A549 (cell line): ENCODE results near the gene SLC4A3.

Experiments
- BHLHE40 ChIP-seq: IDR thresholded peaks from 2 replicates; pipeline ENCODE4 v1.6.1; 2012; ENCODE audit warnings: low read depth, low read length, inconsistent platforms
- EP300 ChIP-seq, 2 experiments: fragments of >200 bp; sonication (Bioruptor Twin); formaldehyde crosslinking; IDR thresholded peaks; 2 replicates in 1 of 2; 3 replicates in 1 of 2; pipeline ENCODE4 v1.6.1; 2016 to 2017
- HES2 ChIP-seq: fragments of >200 bp; sonication (Bioruptor Twin); formaldehyde crosslinking; IDR thresholded peaks from 2 replicates; pipeline ENCODE4 v1.6.1; 2016
- JUN ChIP-seq, 2 experiments: fragments of >200 bp; sonication (Bioruptor Twin); formaldehyde crosslinking; IDR thresholded peaks; 2 replicates in 1 of 2; 3 replicates in 1 of 2; pipeline ENCODE4 v1.6.1; 2016 to 2017
- PHF8 ChIP-seq: fragments of 200-600 bp; sonication (generic); IDR thresholded peaks from 2 replicates; pipeline ENCODE4 v1.6.1; 2016; ENCODE audit warnings: low read depth, mild to moderate bottlenecking, antibody characterized with exemption, moderate library complexity, borderline replicate concordance
- POLR2A ChIP-seq: IDR thresholded peaks from 2 replicates; pipeline ENCODE4 v1.6.1; 2012; ENCODE audit warnings: mild to moderate bottlenecking, low read length
- RAD21 ChIP-seq, 2 experiments: fragments of >200 bp in 1 of 2; sonication (Bioruptor Twin) in 1 of 2; formaldehyde crosslinking in 1 of 2; IDR thresholded peaks in 1 of 2; conservative IDR thresholded peaks in 1 of 2; 2 replicates in 1 of 2; 3 replicates in 1 of 2; pipeline ENCODE4 v1.6.1; 2012 to 2018; ENCODE audit warnings: inconsistent platforms in 1 of 2
- TF ChIP-seq, protein P1 (sequence below): fragments of >200 bp; sonication (Bioruptor Twin); formaldehyde crosslinking; IDR thresholded peaks from 3 replicates; pipeline ENCODE4 v1.5.1; 2016
- TF ChIP-seq, protein P2 (sequence below): IDR thresholded peaks from 2 replicates; pipeline ENCODE4 v1.6.1; 2012

- TF ChIP-seq, protein P1, sequence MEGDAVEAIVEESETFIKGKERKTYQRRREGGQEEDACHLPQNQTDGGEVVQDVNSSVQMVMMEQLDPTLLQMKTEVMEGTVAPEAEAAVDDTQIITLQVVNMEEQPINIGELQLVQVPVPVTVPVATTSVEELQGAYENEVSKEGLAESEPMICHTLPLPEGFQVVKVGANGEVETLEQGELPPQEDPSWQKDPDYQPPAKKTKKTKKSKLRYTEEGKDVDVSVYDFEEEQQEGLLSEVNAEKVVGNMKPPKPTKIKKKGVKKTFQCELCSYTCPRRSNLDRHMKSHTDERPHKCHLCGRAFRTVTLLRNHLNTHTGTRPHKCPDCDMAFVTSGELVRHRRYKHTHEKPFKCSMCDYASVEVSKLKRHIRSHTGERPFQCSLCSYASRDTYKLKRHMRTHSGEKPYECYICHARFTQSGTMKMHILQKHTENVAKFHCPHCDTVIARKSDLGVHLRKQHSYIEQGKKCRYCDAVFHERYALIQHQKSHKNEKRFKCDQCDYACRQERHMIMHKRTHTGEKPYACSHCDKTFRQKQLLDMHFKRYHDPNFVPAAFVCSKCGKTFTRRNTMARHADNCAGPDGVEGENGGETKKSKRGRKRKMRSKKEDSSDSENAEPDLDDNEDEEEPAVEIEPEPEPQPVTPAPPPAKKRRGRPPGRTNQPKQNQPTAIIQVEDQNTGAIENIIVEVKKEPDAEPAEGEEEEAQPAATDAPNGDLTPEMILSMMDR, result no peak
- TF ChIP-seq RAD21 (conservative IDR thresholded peaks at IDR 0.05 in 1 of 2, IDR thresholded peaks at IDR 0.05 in 1 of 2) (no peak), POLR2A (no peak), EP300 (IDR thresholded peaks at IDR 0.05) (no peak), BHLHE40 (no peak), JUN (IDR thresholded peaks at IDR 0.05) (no peak), HES2 (no peak), PHF8 (no peak)
- TF ChIP-seq, protein P2, sequence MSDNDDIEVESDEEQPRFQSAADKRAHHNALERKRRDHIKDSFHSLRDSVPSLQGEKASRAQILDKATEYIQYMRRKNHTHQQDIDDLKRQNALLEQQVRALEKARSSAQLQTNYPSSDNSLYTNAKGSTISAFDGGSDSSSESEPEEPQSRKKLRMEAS, result no peak
Observed at GRCh38 chr2:219641390-219642068, 14.1 kb downstream of the SLC4A3 start.
